DMS79 (cell line): ENCODE measurements around the gene IL18R1.

ENCODE experiments used
- DNase-seq: peaks from one replicate; lab custom pipeline; 2025; lab: John Stamatoyannopoulos, UW

The IL18R1 gene

DNA sequence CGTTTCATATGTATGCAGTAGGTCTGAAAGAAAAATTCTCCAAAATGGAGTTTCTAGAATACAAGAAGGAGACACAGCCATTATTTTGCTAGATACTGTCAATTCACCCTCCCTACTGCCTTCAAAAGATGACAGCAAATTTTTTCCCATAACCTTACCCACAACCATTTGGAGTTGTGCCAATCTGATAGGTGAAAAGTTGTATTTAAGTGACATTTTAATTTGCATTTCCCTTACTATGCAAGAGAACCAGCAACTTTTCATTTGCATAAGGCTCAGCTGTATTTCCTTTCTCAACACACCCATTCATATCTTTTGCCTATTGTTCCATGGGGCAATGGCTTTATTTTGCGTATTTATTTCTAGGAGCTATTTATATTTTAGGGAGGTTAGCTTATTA lies 36.0 kb downstream of the IL18R1 start:
- no peak for DNase-seq

DNA sequence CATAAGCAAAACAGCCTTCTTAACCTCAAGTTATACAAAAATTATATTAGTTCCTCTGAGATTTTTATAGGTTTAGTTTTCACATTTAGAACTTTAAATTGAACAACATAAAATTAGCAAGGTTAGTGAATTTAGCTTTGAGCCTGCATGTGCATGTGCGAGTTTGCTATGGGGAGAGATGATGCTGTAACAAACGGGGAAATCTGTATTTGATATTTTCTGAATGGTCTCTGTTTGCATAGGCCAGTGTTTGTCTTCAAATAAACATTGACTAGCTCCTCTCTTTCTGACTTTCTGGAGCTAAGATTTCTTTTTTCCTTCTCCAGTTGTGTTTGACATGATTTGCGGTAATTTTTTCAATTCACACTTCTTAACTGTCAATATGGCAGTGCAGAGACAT lies 36.5 kb downstream of the IL18R1 start:
- no peak for DNase-seq

DNA sequence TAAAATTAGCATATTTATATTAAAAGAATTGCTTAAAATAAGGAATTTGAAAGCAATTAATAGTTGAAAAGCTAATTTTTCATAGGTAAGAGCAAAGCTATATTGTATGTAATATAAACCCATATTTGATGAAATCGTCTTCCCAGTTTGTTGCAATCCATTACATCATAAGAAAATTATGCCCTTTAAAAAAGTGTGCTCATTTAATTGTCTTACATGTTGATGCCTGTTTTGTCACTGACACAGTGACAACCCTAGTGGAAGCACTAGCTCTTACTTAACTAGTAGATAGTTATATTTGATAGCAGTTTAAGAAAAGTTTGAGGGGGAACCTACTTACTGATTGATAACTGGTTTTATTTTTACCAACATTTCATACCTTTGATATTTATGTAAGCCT lies 37.3 kb downstream of the IL18R1 start:
- no peak for DNase-seq

DNA sequence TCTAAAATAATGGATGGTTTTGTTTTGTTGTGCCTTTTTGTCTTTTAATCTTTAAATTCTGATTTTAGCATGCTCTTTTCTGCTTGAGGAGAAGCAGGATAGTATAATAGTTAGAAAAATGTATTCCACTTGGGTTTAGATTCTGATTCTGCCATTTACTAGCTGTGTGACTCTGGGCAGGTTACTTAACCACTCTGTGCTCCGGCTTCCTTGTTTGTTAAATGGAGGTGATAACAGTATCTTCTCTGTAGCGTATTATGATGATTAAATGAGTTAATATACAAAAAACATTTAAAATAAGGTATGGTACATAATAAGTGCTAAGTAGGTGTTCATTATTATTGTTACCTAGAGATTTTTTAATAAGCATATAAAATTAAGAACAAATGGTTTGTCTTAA lies 40.4 kb downstream of the IL18R1 start:
- DNase-seq = no peak

DNA sequence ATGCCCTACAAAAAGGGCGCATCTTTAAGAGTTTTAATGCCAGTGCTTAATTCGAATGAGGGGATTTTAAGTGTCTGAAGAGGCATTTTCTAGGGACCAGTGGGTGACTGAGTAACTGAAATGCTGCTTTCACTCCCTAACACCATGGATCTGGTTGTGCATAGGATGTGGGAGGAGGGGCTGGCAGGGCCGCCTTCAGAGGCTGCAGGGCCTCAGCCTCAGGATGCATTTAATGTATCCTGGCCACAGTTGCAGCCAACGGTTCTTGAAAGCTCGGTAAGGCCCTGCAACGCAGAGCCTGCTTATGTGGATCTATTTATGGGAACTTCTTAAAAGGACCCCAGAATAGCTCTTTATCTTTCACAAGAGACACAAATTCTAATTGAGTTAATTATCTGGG lies 41.6 kb downstream of the IL18R1 start:
- no peak for DNase-seq

DNA sequence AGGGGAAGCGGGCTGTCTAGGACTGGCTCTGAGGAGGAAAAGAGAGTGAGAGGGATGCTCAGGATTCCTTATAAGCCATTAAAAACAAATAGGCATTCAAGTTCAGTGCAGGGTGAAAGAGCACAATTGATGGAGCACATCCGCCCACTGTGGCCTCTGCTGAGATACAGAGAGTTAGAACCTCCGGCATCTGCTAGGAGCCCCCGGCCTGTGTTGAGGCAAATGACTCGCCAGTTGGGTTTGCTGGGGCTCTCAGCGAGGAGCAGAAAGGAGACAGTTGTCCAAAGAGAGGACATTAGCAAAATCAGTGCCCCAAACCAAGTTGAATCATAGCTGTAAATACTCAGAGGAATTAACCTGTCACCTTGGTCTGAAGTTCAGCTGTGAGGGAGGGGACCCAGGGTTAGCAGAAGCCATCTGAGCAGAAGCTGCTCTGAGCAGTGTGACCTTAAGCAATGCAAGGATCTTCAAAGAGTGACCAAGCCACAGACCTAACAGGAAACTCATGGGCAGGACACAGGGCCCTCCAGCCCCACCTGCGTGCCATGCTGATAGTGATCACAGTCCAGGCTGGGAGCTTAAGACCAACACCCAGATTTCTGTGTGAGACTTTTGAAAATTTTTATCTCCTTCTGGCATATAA lies 44.0 kb downstream of the IL18R1 start:
- no peak for DNase-seq

DNA sequence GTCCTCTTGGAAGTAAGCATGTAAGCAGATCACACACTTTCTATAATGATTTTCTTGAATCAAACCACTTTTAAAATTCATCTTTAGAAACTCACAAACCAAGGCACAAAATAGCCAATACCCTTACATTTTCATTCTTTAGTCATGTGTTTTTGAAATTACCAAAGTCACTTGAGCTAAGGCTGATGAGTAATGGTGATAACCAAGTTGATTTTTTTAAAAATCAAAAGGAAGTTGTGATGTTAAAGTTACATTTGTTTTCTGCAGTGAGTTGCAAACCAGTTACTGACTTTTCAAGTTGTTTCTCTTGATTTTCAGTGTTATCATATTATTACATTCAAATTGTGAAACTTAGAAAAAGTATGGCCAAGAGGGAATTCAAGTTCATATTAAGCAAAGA lies 45.9 kb downstream of the IL18R1 start:
- DNase-seq = no peak

DNA sequence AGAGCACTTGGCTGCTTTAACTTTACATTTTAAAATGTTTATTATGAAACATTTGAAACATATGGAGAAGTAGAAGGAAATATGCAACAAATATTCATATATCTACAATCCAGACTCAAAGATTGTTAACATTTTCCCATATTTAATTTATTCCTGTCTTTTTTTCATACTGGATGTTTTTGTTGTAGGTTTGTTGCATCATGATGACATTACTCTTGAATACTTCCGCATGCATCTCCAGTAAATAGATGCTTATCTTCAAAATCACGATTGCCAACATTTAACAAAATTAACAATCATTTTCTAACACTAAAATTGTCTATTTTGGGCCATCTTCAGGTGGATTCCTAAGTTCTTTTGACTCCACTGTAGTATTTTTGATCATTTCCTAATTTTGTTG lies 46.3 kb downstream of the IL18R1 start:
- no peak for DNase-seq

DNA sequence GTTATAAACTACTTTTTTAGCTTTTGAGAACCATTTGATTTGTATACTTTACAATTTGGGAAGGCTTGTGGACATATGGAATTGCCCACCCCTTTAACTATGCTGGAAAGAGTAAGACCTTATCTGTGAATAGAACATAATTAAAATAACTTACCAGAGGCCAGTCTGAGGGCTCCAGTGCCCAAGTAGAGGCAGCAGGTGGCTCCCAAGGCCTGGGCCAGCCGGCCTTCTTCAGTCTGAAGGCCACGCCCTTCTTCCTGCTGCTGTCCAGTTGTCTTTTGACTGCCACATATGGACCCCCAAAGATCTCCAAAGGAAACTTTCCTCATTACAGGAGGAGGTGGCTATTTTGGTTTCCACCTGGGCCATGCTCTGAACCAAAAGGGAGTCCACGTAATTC lies 55.4 kb downstream of the IL18R1 start:
- DNase-seq = no peak

DNA sequence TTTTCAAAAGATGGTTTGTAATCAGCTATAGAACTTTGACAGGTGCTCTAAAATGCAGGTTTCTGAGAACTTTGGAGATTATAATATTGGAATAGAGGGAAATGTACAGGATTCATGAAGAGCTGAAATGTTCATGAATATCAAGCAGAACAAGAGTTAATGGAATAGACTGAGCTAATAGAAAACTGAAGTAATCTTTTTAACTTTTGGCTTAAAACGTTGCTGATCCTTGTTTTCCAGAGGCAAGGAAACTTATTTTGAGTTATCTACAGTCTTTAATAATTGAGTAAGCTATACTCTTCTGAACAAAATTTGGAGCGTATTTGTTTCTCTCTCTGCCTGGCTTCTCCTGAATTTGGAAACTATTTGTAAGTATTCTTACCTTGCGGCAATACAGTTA lies 56.6 kb downstream of the IL18R1 start:
- DNase-seq = no peak

DNA sequence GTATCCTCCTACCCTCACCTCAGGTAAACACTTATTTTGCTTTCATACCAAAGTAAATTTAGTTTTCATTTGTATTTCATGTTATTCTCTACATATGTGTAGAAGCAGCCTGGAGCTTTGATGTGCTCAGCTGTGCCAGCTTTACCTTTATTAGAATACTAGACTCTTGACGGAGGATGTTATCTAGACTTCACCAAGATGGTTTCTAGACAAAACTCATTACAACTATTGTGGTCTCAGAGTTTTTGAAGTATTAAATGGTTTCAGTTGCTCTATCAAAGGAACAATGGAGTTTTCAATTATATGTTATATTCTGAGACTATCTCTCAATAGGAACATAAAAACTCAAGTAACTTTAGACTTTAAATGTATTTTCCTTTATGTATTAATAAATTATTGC lies 62.4 kb downstream of the IL18R1 start:
- no peak for DNase-seq

DNA sequence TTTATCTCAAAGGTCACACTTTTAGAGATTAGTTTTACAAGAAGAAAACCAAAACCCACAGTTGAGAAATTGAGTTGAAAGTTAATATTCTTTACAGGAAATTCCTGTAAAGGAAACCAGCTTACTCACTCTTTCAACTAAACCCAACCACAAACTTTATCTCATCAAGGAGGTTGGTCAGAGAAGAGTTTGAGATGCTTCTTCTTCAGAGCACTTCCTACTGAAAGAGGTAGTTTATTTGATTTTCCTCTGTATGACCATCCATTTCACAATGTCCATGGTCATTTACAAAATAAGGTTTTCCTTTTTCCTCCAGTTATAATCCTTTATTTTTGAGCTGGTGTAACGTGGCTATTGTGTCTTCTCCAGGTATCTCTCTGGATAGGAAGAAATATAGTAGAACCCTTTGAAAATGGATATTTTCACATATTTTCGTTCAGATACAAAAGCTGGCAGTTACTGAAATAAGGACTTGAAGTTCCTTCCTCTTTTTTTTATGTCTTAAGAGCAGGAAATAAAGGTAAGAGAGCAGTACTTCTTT lies 62.9 kb downstream of the IL18R1 start:
- no peak for DNase-seq

DNA sequence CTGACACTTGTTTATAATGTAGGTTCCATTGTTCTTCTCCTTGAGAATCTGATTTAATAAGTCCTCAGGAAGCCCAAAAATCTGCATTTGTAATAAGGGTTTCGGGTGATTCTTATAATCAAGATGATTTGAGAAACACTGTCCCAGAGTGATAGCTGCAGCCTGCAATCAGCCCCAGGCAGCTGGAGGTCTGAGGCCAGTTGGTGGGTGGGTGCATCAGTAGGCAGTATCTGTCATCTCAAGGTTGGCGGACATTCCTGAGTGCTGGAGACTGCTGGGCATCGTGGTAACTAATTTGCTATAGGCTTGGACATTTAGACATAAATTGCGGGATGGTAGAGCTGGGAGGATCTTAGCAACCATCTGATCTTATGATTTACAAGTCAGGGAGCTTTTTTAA lies 64.7 kb downstream of the IL18R1 start:
- DNase-seq = no peak

DNA sequence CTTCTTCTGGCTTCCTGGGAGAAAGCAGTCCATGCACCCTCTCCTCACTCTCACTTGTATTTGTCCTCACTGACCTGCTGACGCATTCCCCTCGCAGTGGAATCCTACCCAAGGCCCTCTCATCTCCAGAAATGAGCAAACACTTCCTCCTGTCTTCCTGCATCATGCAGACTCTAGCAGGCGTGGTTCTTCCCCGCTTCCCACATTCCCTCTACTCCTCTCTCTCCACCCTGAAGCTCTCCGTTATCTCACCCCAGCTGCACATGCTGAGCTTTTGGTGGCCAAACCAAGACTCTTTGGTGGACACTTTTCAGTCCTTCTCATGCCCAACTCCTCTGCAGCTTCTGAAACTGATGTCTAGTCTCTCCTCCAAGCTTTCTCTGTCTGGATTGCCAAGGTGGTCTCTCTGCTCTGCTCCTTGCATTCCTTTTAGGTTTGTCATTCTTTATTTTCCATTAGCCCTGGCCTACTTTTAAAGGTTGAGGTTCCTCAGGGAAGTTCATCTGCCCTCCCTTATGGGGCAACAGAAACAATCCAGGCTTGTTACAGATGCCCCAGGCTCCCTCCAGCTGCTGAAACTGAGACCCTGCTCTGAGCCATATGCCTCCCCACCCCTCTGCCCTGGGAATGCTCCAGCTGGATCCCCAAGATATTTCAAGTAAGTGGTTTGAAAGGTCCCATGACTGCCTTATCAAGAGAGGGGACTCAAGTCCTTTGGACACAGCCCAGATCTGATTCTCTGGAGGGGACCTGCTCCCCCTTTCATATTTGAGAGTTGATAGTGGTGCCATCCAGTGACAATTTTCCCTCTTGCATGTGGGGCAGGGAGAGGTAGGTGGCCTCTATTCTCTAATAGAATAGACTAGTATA lies 66.5 kb downstream of the IL18R1 start:
- DNase-seq = no peak

DNA sequence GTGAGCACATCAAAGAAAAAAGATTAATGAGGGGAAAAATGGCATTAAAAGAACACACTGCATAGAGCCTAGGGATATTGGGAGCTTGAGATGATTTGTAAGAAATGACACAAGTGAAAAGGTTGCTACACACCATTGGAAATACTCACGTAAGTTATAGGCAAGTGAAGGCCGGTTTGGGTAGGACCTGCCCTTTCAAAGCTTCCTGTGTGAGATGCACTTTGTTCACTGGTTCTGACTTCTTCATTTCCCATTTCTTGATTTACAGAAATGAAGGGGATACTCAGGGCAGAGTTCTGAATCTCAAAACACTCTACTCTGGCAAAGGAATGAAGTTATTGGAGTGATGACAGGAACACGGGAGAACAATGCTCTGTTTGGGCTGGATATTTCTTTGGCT lies 67.3 kb downstream of the IL18R1 start, which contains the start of gene IL18RAP:
Gene IL18RAP (plus strand): TSS at position 251 of the 400 bp plus-strand sequence. CDS start 118 bp downstream, at position 369.
- DNase-seq = no peak

DNA sequence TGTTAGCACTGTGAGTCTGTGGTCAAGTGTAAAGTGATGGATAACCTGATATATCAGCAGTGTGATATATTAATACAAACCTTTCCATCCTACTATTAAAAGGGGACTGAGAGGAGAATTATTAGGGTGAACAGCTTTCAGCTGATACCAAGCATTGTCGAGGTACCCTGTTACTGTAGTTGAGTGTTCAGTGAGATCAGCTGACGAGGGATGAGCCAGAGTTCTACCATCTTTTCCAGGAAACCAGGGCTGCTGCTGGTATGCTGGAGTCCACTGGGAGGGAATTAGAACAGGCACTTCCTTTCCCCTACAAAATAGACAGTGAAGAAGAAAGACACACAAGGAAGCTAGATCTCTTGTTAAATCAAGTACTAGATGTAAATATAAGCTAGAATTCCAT lies 67.8 kb downstream of the IL18R1 start:
- no peak for DNase-seq

DNA sequence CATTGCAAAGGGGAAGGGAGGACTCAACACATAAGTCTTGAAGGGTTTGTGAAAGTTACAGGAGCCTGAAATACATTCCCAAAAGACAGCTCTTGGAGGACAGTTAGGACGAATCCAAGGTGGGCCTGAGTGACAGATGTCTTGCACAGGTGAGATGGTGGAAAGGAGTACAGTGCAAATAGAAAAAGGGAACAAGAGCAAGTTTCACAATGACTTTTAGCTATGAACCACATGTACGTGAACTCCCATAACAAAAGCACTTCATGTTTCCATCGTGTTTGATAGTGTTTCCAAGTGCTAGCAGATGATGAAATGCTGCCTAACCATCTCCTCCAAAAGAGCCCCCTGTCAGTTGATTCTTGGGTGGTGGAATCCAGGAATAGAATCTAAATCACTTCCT lies 69.2 kb downstream of the IL18R1 start:
- no peak for DNase-seq

DNA sequence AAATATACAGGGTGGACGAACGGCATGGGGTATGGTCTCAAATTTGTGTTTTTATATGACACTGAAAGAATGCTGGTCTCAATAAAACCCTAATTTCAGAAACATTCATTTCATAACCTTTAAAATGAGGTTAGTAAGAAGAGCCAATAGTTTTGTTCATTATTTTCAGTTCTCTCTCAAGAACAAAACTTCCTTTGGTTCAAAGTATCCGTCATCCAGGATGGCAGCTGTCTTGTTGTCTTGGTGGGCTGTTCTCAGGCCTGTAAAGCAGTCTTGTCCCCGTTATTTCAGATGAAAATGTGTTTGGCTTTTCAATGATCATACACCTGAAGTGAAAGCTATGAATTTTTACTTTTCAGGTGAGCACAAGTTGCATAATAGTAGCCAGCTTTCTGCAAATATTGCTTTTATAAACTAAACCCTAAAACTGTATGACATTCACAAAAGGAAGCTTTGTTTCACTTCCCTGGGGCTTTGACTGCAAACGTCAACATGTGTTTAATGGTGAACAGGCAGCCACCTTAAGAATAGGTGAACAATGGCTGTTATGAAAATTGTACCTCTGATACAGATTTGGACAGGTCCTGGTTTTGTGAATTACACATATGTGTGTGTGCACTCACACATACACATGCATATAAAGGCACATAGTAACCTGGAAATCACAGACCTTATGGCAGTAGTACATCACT lies 70.0 kb downstream of the IL18R1 start:
- no peak for DNase-seq

DNA sequence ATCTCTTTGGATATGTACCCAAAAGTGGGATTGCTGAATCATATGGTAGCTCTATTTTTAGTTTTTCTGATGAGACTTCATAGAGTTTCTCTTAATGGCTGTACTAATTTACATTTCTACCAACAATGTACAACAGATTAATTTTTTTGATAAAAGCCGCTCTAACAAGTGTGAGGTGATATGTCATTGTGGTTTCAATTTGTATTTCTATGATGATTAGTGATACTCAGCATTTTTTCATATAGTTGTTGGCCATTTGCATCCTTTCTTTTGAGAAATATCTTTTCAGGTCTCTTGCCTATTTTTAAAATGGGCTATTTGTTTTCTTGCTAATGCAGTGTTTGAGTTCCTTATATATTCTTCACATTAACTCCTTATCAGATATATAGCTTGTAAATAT lies 71.7 kb downstream of the IL18R1 start:
- DNase-seq = no peak

DNA sequence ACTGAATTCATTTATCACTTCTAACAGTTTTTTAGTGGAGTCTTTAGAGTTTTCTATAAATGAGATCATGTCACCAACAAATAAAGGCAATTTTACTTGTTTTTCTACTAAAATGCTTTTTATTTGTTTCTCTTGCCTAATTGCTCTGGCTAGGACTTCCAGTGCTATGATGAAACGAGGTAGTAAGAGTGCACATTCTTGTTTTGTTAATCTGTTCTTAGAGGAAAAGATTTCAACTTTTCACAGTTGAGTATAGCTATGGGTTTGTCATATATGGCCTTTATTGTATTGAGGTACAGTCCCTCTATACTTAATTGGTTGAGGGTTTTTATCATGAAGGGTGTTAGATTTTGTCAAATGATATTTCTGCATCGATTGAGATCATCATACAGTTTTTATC lies 73.0 kb downstream of the IL18R1 start:
- DNase-seq = no peak

DNA sequence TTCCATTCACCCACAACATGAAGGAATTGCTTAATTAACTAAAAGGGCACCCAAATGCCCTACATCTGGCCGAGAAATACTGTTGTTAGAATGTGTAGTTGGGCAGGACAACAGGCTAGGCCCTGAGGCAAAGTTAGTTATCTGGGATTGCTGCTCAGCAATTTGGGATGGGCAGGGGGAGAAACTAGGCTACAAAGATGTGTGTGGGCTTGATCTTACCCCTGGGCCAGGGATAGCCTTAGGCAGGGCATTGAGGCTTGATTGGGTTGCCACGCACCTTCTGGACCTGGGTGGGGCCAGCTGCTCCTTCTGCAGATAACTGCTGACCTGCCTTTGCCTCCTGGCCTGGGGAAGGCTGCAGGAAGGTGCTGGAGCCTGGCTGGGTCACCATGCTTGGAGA lies 76.8 kb downstream of the IL18R1 start:
- DNase-seq = no peak

DNA sequence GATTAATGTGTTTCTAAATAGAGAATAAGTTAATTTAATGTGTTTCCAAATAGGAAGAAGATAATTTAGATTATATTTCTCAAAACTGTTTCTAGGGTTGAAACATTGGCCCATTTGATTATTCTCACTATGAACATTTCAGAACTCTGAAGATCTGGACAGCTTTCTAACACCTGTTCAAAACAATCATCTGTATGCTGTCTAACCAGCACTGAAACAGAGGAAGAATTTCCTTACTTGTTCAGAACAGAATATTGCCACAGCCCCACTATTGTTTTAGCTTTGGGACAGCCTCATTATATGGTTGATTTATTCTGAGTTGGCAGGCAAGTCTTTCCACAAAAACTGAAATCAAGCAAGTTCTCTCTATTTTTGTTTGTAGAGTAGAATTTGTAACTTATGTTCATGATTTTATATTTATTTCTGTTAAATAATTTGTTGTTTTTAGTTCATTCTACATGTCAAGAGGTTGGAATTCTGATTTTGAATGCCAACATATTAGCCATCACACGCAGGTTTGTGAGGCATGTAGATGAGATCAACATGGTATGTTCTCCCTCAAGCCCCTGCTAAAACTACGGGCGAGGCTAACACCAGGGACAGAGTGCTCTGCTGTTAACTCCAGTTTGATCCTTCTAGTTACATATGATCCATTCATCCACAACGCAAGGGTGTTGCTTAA lies 78.5 kb downstream of the IL18R1 start:
- DNase-seq = no peak
